Measurements from ENCODE around the gene LENEP.

The LENEP gene

GRCh38 chr1:154960446-154961136 is 32.8 kb upstream of the LENEP start:
- DNase-seq: no peak

- peak; percentile 93 for DNase-seq
Observed at GRCh38 chr1:154961207-154962155, 31.9 kb upstream of the LENEP start, which contains the start of gene PYGO2. TSS of gene PYGO2 (minus strand) at chr1:154961782. CDS start at chr1:154961576, 206 bp downstream.

GRCh38 chr1:154962156-154962749 is 31.1 kb upstream of the LENEP start:
- DNase-seq: peak; percentile 71

GRCh38 chr1:154962795-154963330 is 30.5 kb upstream of the LENEP start:
- no peak for DNase-seq

GRCh38 chr1:154963643-154964042 is 29.7 kb upstream of the LENEP start:
- DNase-seq: peak; percentile 57

- DNase-seq: no peak
Observed at GRCh38 chr1:154964359-154964758, 29.0 kb upstream of the LENEP start.

- no peak for DNase-seq
Observed at GRCh38 chr1:154966111-154966510, 27.3 kb upstream of the LENEP start.

GRCh38 chr1:154967331-154967950 is 25.9 kb upstream of the LENEP start:
- DNase-seq: no peak

GRCh38 chr1:154968731-154969130 is 24.7 kb upstream of the LENEP start:
- DNase-seq: no peak

- no peak for DNase-seq
Observed at GRCh38 chr1:154969246-154969645, 24.1 kb upstream of the LENEP start.

GRCh38 chr1:154969860-154970452 is 23.4 kb upstream of the LENEP start:
- DNase-seq: no peak

- DNase-seq: peak; percentile 79
Observed at GRCh38 chr1:154970631-154971340, 22.6 kb upstream of the LENEP start, which contains the start of gene SHC1. TSS of gene SHC1 (minus strand) at chr1:154970747. CDS start at chr1:154970526, 221 bp downstream.

- DNase-seq: no peak
Observed at GRCh38 chr1:154971341-154971998, 21.9 kb upstream of the LENEP start.

- no peak for DNase-seq
Observed at GRCh38 chr1:154972213-154972516, 21.2 kb upstream of the LENEP start.

- DNase-seq: no peak
Observed at GRCh38 chr1:154972517-154973343, 20.7 kb upstream of the LENEP start.

- peak; percentile 96 for DNase-seq
Observed at GRCh38 chr1:154973344-154974101, 19.9 kb upstream of the LENEP start.

- DNase-seq: peak; percentile 97
Observed at GRCh38 chr1:154974102-154974807, 19.1 kb upstream of the LENEP start, which contains the start of gene CKS1B. TSS of gene CKS1B (plus strand) at chr1:154974681. CDS start at chr1:154974746, 65 bp downstream.

GRCh38 chr1:154974808-154975408 is 18.5 kb upstream of the LENEP start:
- peak; percentile 97 for DNase-seq

All from activated effector memory CD4-positive, alpha-beta T cell treated with anti-CD3 and anti-CD28 coated beads, Interleukin-2, amount 50 U/mL, for 16 hours (primary cell).